ENCODE results near the gene INCENP.

INCENP gene

GRCh38 chr11:62141111-62142042 lies 17.6 kb downstream of the INCENP start:
- no peak for DNase-seq

- no peak for DNase-seq
Measured at GRCh38 chr11:62142043-62142375, 18.2 kb downstream of the INCENP start.

GRCh38 chr11:62142921-62143320 lies 19.1 kb downstream of the INCENP start:
- no peak for DNase-seq

GRCh38 chr11:62143727-62144126 lies 19.9 kb downstream of the INCENP start:
- no peak for DNase-seq

GRCh38 chr11:62144641-62145255 lies 20.9 kb downstream of the INCENP start:
- no peak for DNase-seq

- no peak for DNase-seq
Measured at GRCh38 chr11:62145261-62145871, 21.6 kb downstream of the INCENP start.

GRCh38 chr11:62146476-62147200 lies 22.8 kb downstream of the INCENP start:
- no peak for DNase-seq

- DNase-seq, result no peak
Measured at GRCh38 chr11:62147545-62147944, 23.7 kb downstream of the INCENP start.

GRCh38 chr11:62148271-62148980 lies 24.6 kb downstream of the INCENP start:
- DNase-seq, result no peak

- no peak for DNase-seq
Measured at GRCh38 chr11:62149986-62150886, 26.4 kb downstream of the INCENP start.

GRCh38 chr11:62150887-62151736 lies 27.3 kb downstream of the INCENP start:
- DNase-seq, result no peak

GRCh38 chr11:62151737-62152102 lies 27.9 kb downstream of the INCENP start:
- no peak for DNase-seq

- DNase-seq, result no peak
Measured at GRCh38 chr11:62152245-62153086, 28.7 kb downstream of the INCENP start.

- no peak for DNase-seq
Measured at GRCh38 chr11:62153087-62153395, 29.2 kb downstream of the INCENP start.

GRCh38 chr11:62153617-62154016 lies 29.8 kb downstream of the INCENP start:
- DNase-seq, result no peak

GRCh38 chr11:62157603-62158002 lies 33.8 kb downstream of the INCENP start:
- no peak for DNase-seq

GRCh38 chr11:62166371-62166770 lies 42.6 kb downstream of the INCENP start:
- DNase-seq, result no peak

- no peak for DNase-seq
Measured at GRCh38 chr11:62169448-62169847, 45.6 kb downstream of the INCENP start.

- DNase-seq, result no peak
Measured at GRCh38 chr11:62169935-62170334, 46.1 kb downstream of the INCENP start.

GRCh38 chr11:62171261-62171723 lies 47.5 kb downstream of the INCENP start:
- DNase-seq, result peak; percentile 95
